Measurements from ENCODE around the gene CD70.

- TF ChIP-seq CTCF (conservative IDR thresholded peaks at IDR 0.05) = no peak
- no peak for TF ChIP-seq EZH2 (IDR thresholded peaks at IDR 0.05; ENCODE audit: low read depth)
Observed at GRCh38 chr19:6539514-6539913, 51.4 kb downstream of the CD70 start.
